ENCODE data around the gene CAPN12. TPM values are rescaled to one million over a fixed set of nuclear protein-coding genes. Genes with fewer than 3 reads are reported as not detected.

The CAPN12 gene
- total RNA-seq, 1 donor: 0.86 TPM

GRCh38 chr19:38691938-38692457, 52.3 kb downstream of the CAPN12 start:
- peak; percentile 98 for DNase-seq (ENCODE audit: low read depth)
- no peak for TF ChIP-seq CTCF (IDR thresholded peaks at IDR 0.05; ENCODE audit: insufficient read depth, low read depth, low read length)
- no peak overlapping the region for H3K4me3 ChIP-seq (ENCODE audit: low read depth, low read length)

GRCh38 chr19:38690832-38691231, 53.4 kb downstream of the CAPN12 start:
- DNase-seq (ENCODE audit: low read depth): no peak
- no peak for TF ChIP-seq CTCF (IDR thresholded peaks at IDR 0.05; ENCODE audit: insufficient read depth, low read depth, low read length)
- H3K4me3 ChIP-seq (ENCODE audit: low read depth, low read length): no peak overlapping the region

- no peak for TF ChIP-seq CTCF (IDR thresholded peaks at IDR 0.05; ENCODE audit: insufficient read depth, low read depth, low read length)
- no peak for DNase-seq (ENCODE audit: low read depth)
- H3K4me3 ChIP-seq (ENCODE audit: low read depth, low read length): no peak overlapping the region
Observed at GRCh38 chr19:38690146-38690545, 54.1 kb downstream of the CAPN12 start.

- TF ChIP-seq CTCF (IDR thresholded peaks at IDR 0.05; ENCODE audit: insufficient read depth, low read depth, low read length): no peak
- no peak for DNase-seq (ENCODE audit: low read depth)
- H3K4me3 ChIP-seq (ENCODE audit: low read depth, low read length): no peak overlapping the region
Observed at GRCh38 chr19:38687837-38688378, 56.4 kb downstream of the CAPN12 start.

- no peak for TF ChIP-seq CTCF (IDR thresholded peaks at IDR 0.05; ENCODE audit: insufficient read depth, low read depth, low read length)
- no peak overlapping the region for H3K4me3 ChIP-seq (ENCODE audit: low read depth, low read length)
- DNase-seq (ENCODE audit: low read depth): no peak
Observed at GRCh38 chr19:38686530-38686888, 57.8 kb downstream of the CAPN12 start.

- TF ChIP-seq CTCF (IDR thresholded peaks at IDR 0.05; ENCODE audit: insufficient read depth, low read depth, low read length): peak; percentile 64
- DNase-seq (ENCODE audit: low read depth): peak; percentile 77
- no peak overlapping the region for H3K4me3 ChIP-seq (ENCODE audit: low read depth, low read length)
Observed at GRCh38 chr19:38685666-38686529, 58.4 kb downstream of the CAPN12 start.
